GM18951 (cell line): ENCODE measurements around the gene APCDD1L.

Source experiments
- POLR2A ChIP-seq: IDR thresholded peaks from 4 replicates; pipeline ENCODE4 v1.6.1; 2011; ENCODE audit warnings: mild to moderate bottlenecking; ENCODE audit not compliant: insufficient read length, insufficient read depth; ENCODE audit errors: extremely low read depth
- in situ Hi-C: fragments of 300-500 bp; cut with MboI; formaldehyde crosslinking; loops from one replicate; pipeline ENCODE4 v1.12.0; 2022; ENCODE audit warnings: low sequenced_read_pairs, mixed read lengths, inconsistent platforms; ENCODE audit not compliant: unreplicated experiment

APCDD1L gene

GRCh38 chr20:58500256-58500655, 14.9 kb downstream of the APCDD1L start:
- in situ Hi-C loops, result no loop called here
- no peak for TF ChIP-seq POLR2A

- in situ Hi-C loops, result no loop called here
- no peak for TF ChIP-seq POLR2A
Measured at GRCh38 chr20:58498470-58499068, 16.6 kb downstream of the APCDD1L start.

GRCh38 chr20:58497724-58498469, 17.3 kb downstream of the APCDD1L start:
- in situ Hi-C loops, result no loop called here
- no peak for TF ChIP-seq POLR2A

- no peak for TF ChIP-seq POLR2A
- in situ Hi-C loops, result no loop called here
Measured at GRCh38 chr20:58497076-58497641, 18.0 kb downstream of the APCDD1L start.

- no peak for TF ChIP-seq POLR2A
- in situ Hi-C loops, result no loop called here
Measured at GRCh38 chr20:58496429-58496769, 18.8 kb downstream of the APCDD1L start.

GRCh38 chr20:58495623-58496428, 19.4 kb downstream of the APCDD1L start:
- no peak for TF ChIP-seq POLR2A
- in situ Hi-C loops, result no loop called here

GRCh38 chr20:58494923-58495622, 20.1 kb downstream of the APCDD1L start:
- in situ Hi-C loops, result no loop called here
- no peak for TF ChIP-seq POLR2A

- no peak for TF ChIP-seq POLR2A
Measured at GRCh38 chr20:58492795-58493524, 22.2 kb downstream of the APCDD1L start.

GRCh38 chr20:58492074-58492718, 23.0 kb downstream of the APCDD1L start:
- in situ Hi-C loops, result no loop called here
- no peak for TF ChIP-seq POLR2A

More at GRCh38 chr20:58492795-58493524, 22.2 kb downstream of the APCDD1L start:
- in situ Hi-C loops, result no loop called here

GRCh38 chr20:58486207-58486606, 29.0 kb downstream of the APCDD1L start:
- in situ Hi-C loops, result no loop called here
- no peak for TF ChIP-seq POLR2A

- no peak for TF ChIP-seq POLR2A
- in situ Hi-C loops, result no loop called here
Measured at GRCh38 chr20:58485393-58485792, 29.8 kb downstream of the APCDD1L start.

GRCh38 chr20:58483470-58483869, 31.7 kb downstream of the APCDD1L start:
- TF ChIP-seq POLR2A, result no peak
- in situ Hi-C loops, result no loop called here
